GM13976 (cell line): ENCODE measurements around the gene SMCO1.

Experiments used
- DNase-seq: peaks from one replicate; pipeline ENCODE4 v3.0.0; 2012; ENCODE audit warnings: low spot score
- CTCF ChIP-seq: IDR thresholded peaks from 2 replicates; pipeline ENCODE4 v1.5.1; 2012; ENCODE audit warnings: borderline replicate concordance, mild to moderate bottlenecking; ENCODE audit not compliant: insufficient read depth; ENCODE audit errors: extremely low read depth, missing control alignments, control extremely low read depth
- in situ Hi-C: fragments of 300-500 bp; cut with MboI; formaldehyde crosslinking; loops from one replicate; pipeline ENCODE4 v1.12.0; 2022; ENCODE audit warnings: low sequenced_read_pairs, mixed read lengths, inconsistent platforms; ENCODE audit not compliant: unreplicated experiment

SMCO1 gene

GRCh38 chr3:196496183-196496582, 19.0 kb downstream of the SMCO1 start:
- no peak for TF ChIP-seq CTCF
- in situ Hi-C loops = no loop called here
- no peak for DNase-seq

GRCh38 chr3:196493292-196493691, 21.9 kb downstream of the SMCO1 start:
- TF ChIP-seq CTCF = no peak
- no peak for DNase-seq
- in situ Hi-C loops = no loop called here

GRCh38 chr3:196492080-196492479, 23.1 kb downstream of the SMCO1 start:
- no peak for TF ChIP-seq CTCF
- no peak for DNase-seq
- in situ Hi-C loops = no loop called here

- no peak for TF ChIP-seq CTCF
- in situ Hi-C loops = no loop called here
- DNase-seq = no peak
Observed at GRCh38 chr3:196489747-196490146, 25.4 kb downstream of the SMCO1 start.

- TF ChIP-seq CTCF = peak; percentile 53
- in situ Hi-C loops = no loop called here
- DNase-seq = no peak
Observed at GRCh38 chr3:196486263-196486662, 28.9 kb downstream of the SMCO1 start.

- in situ Hi-C loops = no loop called here
- no peak for DNase-seq
- TF ChIP-seq CTCF = no peak
Observed at GRCh38 chr3:196477678-196478077, 37.5 kb downstream of the SMCO1 start.

- in situ Hi-C loops = no loop called here
- no peak for TF ChIP-seq CTCF
- DNase-seq = no peak
Observed at GRCh38 chr3:196472286-196472685, 42.9 kb downstream of the SMCO1 start.
